Astrocyte (in vitro differentiated cells and primary cell): ENCODE data around the gene CPT2. TPM values are rescaled to one million over a fixed set of nuclear protein-coding genes. Genes with fewer than 3 reads are reported as not detected.

ENCODE experiments used
- DNase-seq: peaks from one replicate; pipeline ENCODE4 v3.0.0-alpha.2; 2010; ENCODE audit warnings: low read depth
- FAIRE-seq: peaks from 2 replicates; lab custom pipeline; 2011; peaks lifted over from hg19 to GRCh38; lab: Jason Lieb, UNC
- H2AFZ ChIP-seq: 2 replicates; pipeline ENCODE4 v1.6.0; 2012; ENCODE audit warnings: low read depth, low read length, inconsistent platforms
- H3K27ac ChIP-seq: 2 replicates; pipeline ENCODE4 v1.5.1; 2011; ENCODE audit warnings: low read depth, low read length, inconsistent platforms
- H3K27me3 ChIP-seq: 2 replicates; pipeline ENCODE4 v1.6.0; 2011; ENCODE audit warnings: low read length, inconsistent platforms; ENCODE audit not compliant: insufficient read depth
- H3K36me3 ChIP-seq: 2 replicates; pipeline ENCODE4 v1.5.1; 2011; ENCODE audit warnings: low read length, inconsistent platforms; ENCODE audit not compliant: insufficient read depth
- H3K4me1 ChIP-seq: 2 replicates; pipeline ENCODE4 v1.5.1; 2011; ENCODE audit warnings: low read length, inconsistent platforms; ENCODE audit not compliant: insufficient read depth
- H3K4me2 ChIP-seq: 2 replicates; pipeline ENCODE4 v1.6.0; 2012; ENCODE audit warnings: low read length, inconsistent platforms
- H3K4me3 ChIP-seq: 2 replicates; pipeline ENCODE4 v1.5.1; 2011; ENCODE audit warnings: low read depth, mild to moderate bottlenecking, low read length, inconsistent platforms; ENCODE audit not compliant: insufficient read depth
- H3K79me2 ChIP-seq: 2 replicates; pipeline ENCODE4 v1.6.0; 2012; ENCODE audit warnings: mild to moderate bottlenecking, low read length, inconsistent platforms; ENCODE audit not compliant: insufficient read depth
- H3K9ac ChIP-seq: 2 replicates; pipeline ENCODE4 v1.6.0; 2012; ENCODE audit warnings: mild to moderate bottlenecking, low read length, inconsistent platforms
- H3K9me3 ChIP-seq: 2 replicates; pipeline ENCODE4 v1.5.1; 2012; ENCODE audit warnings: low read depth, mild to moderate bottlenecking, low read length, inconsistent platforms; ENCODE audit not compliant: insufficient read depth
- H4K20me1 ChIP-seq: 2 replicates; pipeline ENCODE4 v1.6.0; 2012; ENCODE audit warnings: low read length, inconsistent platforms; ENCODE audit not compliant: insufficient read depth
- H3K27ac Mint-ChIP-seq: one replicate; pipeline ENCODE4 v1.8.0; 2021; ENCODE audit warnings: mild to moderate bottlenecking, mixed read lengths; ENCODE audit not compliant: unreplicated experiment
- H3K27me3 Mint-ChIP-seq: one replicate; pipeline ENCODE4 v1.8.0; 2021; ENCODE audit warnings: low read depth, mixed read lengths; ENCODE audit not compliant: unreplicated experiment
- H3K36me3 Mint-ChIP-seq: one replicate; pipeline ENCODE4 v1.8.0; 2021; ENCODE audit warnings: low read depth, mixed read lengths; ENCODE audit not compliant: unreplicated experiment
- H3K4me1 Mint-ChIP-seq: one replicate; pipeline ENCODE4 v1.8.0; 2021; ENCODE audit warnings: low read depth, mixed read lengths; ENCODE audit not compliant: unreplicated experiment
- H3K4me3 Mint-ChIP-seq: one replicate; pipeline ENCODE4 v1.8.0; 2021; ENCODE audit warnings: mild to moderate bottlenecking, moderate library complexity, mixed read lengths; ENCODE audit not compliant: unreplicated experiment
- H3K9me3 Mint-ChIP-seq: one replicate; pipeline ENCODE4 v1.8.0; 2021; ENCODE audit warnings: mild to moderate bottlenecking, mixed read lengths; ENCODE audit not compliant: unreplicated experiment
- CTCF ChIP-seq: IDR thresholded peaks from 2 replicates; pipeline ENCODE4 v1.5.1; 2011; ENCODE audit warnings: low read depth, mild to moderate bottlenecking, inconsistent platforms, low read length, moderate library complexity; ENCODE audit not compliant: insufficient read depth
- EZH2 ChIP-seq: IDR thresholded peaks from 2 replicates; pipeline ENCODE4 v1.6.1; 2012; ENCODE audit warnings: mild to moderate bottlenecking, low read length, inconsistent platforms; ENCODE audit not compliant: insufficient read depth
- total RNA-seq: library from RNA; stranded (reverse); gene quantifications from 2 replicates; pipeline ENCODE4 v1.2.1, GENCODE V29; 2021

The CPT2 gene
- total RNA-seq, 1 donor from 2014 or later, result 10.4 TPM

- Histone ChIP-seq H3K4me3 (no peak overlapping the region), H3K27ac (no peak overlapping the region), H4K20me1 (no peaks in the 10 kb centered on the region), H3K27me3 (no peaks in the 10 kb centered on the region), H3K79me2 (no peaks in the 10 kb centered on the region), H2AFZ (no peak overlapping the region), H3K36me3 (no peaks in the 10 kb centered on the region), H3K9ac (no peak overlapping the region), H3K4me2 (no peak overlapping the region), H3K4me1 (peaks cover 4% of the 10 kb centered on the region), H3K9me3 (no peaks in the 10 kb centered on the region)
- DNase-seq (no peak), FAIRE-seq (no peak)
- Mint-ChIP-seq H3K27me3 (peaks cover 5% of the 10 kb centered on the region), H3K4me1 (peaks cover 2% of the 10 kb centered on the region), H3K4me3 (no peak overlapping the region), H3K36me3 (no peaks in the 10 kb centered on the region), H3K27ac (no peak overlapping the region), H3K9me3 (no peaks in the 10 kb centered on the region)
- TF ChIP-seq EZH2, result no peak
- TF ChIP-seq CTCF, result no peak
Observed at GRCh38 chr1:53189061-53189460, 7.6 kb upstream of the CPT2 start.

- Mint-ChIP-seq H3K36me3 (no peaks in the 10 kb centered on the region), H3K9me3 (no peaks in the 10 kb centered on the region), H3K4me1 (peaks cover 2% of the 10 kb centered on the region), H3K4me3 (no peak overlapping the region), H3K27me3 (peaks cover 5% of the 10 kb centered on the region), H3K27ac (no peak overlapping the region)
- H3K4me2 ChIP-seq, result no peak overlapping the region
- H3K27ac ChIP-seq, result no peak overlapping the region
- H3K4me1 ChIP-seq, result peaks cover 4% of the 10 kb centered on the region
- no peak overlapping the region for H3K9ac ChIP-seq
- H3K79me2 ChIP-seq, result no peaks in the 10 kb centered on the region
- no peaks in the 10 kb centered on the region for H4K20me1 ChIP-seq
- no peaks in the 10 kb centered on the region for H3K9me3 ChIP-seq
- H3K36me3 ChIP-seq, result no peaks in the 10 kb centered on the region
- TF ChIP-seq CTCF, result no peak
- no peak for TF ChIP-seq EZH2
- no peaks in the 10 kb centered on the region for H3K27me3 ChIP-seq
- no peak overlapping the region for H2AFZ ChIP-seq
- no peak for FAIRE-seq
- no peak for DNase-seq
- H3K4me3 ChIP-seq, result no peak overlapping the region
Observed at GRCh38 chr1:53190210-53190611, 6.4 kb upstream of the CPT2 start.

GRCh38 chr1:53195246-53196016 is 1.2 kb upstream of the CPT2 start:
- peaks cover 18% of the 10 kb centered on the region for H3K79me2 ChIP-seq
- peak overlapping the region; percentile 83 for H3K4me3 Mint-ChIP-seq
- H3K27me3 ChIP-seq, result no peaks in the 10 kb centered on the region
- H3K4me1 ChIP-seq, result peaks cover 12% of the 10 kb centered on the region
- H2AFZ ChIP-seq, result peak overlapping the region; percentile 71
- H3K9ac ChIP-seq, result no peak overlapping the region
- peaks cover 9% of the 10 kb centered on the region for H3K4me1 Mint-ChIP-seq
- no peak overlapping the region for H3K4me3 ChIP-seq
- H3K27ac ChIP-seq, result no peak overlapping the region
- H3K4me2 ChIP-seq, result no peak overlapping the region
- no peaks in the 10 kb centered on the region for H3K36me3 Mint-ChIP-seq
- H3K27ac Mint-ChIP-seq, result no peak overlapping the region
- DNase-seq (no peak), FAIRE-seq (no peak)
- H3K27me3 Mint-ChIP-seq, result peaks cover 5% of the 10 kb centered on the region
- TF ChIP-seq EZH2, result no peak
- no peak for TF ChIP-seq CTCF
- H3K36me3 ChIP-seq, result no peaks in the 10 kb centered on the region
- H3K9me3 ChIP-seq, result no peaks in the 10 kb centered on the region
- H4K20me1 ChIP-seq, result peaks cover 5% of the 10 kb centered on the region
- no peaks in the 10 kb centered on the region for H3K9me3 Mint-ChIP-seq
